GM12892 (cell line): ENCODE results near the gene RABL6.

ENCODE experiments used
- POLR2A ChIP-seq: IDR thresholded peaks from 2 replicates; pipeline ENCODE4 v1.6.1; 2011; ENCODE audit warnings: low read depth, low read length, control low read depth
- POLR2AphosphoS5 ChIP-seq: IDR thresholded peaks from 2 replicates; pipeline ENCODE4 v1.6.1; 2011; ENCODE audit warnings: low read depth, low read length, control low read depth
- TAF1 ChIP-seq: IDR thresholded peaks from 2 replicates; pipeline ENCODE4 v1.6.1; 2011; ENCODE audit warnings: low read depth, mild to moderate bottlenecking, control low read depth, low read length, borderline replicate concordance

GRCh38 chr9:136838314-136839228 is 30.8 kb downstream of the RABL6 start:
- TF ChIP-seq POLR2A (no peak), POLR2AphosphoS5 (no peak), TAF1 (no peak)
